ENCODE measurements around the gene TBC1D16. TPM values are rescaled to one million over a fixed set of nuclear protein-coding genes. Genes with fewer than 3 reads are reported as not detected.
"Not testable (repeated sequence)": the region's sequence is repeated elsewhere in the genome, so short reads cannot be mapped to it uniquely, and the experiment has no call there.

The TBC1D16 gene
- total RNA-seq, 1 donor from 2014 or later: 1.4 TPM

- no peaks in the 10 kb centered on the region for H3K4me1 Mint-ChIP-seq (ENCODE audit: low read depth)
- no peaks in the 10 kb centered on the region for H3K9me3 Mint-ChIP-seq
- H3K36me3 Mint-ChIP-seq (ENCODE audit: low read depth): no peaks in the 10 kb centered on the region
- intact Hi-C loops (cut with micrococcal nuclease): no loop called here
- no peak for DNase-seq (ENCODE audit: low spot score)
- no peaks in the 10 kb centered on the region for H3K27me3 Mint-ChIP-seq (ENCODE audit: low read depth)
- no peak overlapping the region for H3K4me3 Mint-ChIP-seq (ENCODE audit: low read depth)
- H3K27ac Mint-ChIP-seq: no peak overlapping the region
Measured at GRCh38 chr17:80065478-80066170, 30.0 kb upstream of the TBC1D16 start.

- no peaks in the 10 kb centered on the region for H3K9me3 Mint-ChIP-seq
- no peaks in the 10 kb centered on the region for H3K4me1 Mint-ChIP-seq (ENCODE audit: low read depth)
- intact Hi-C loops (cut with micrococcal nuclease): no loop called here
- H3K27me3 Mint-ChIP-seq (ENCODE audit: low read depth): peaks cover 3% of the 10 kb centered on the region
- no peak overlapping the region for H3K27ac Mint-ChIP-seq
- H3K4me3 Mint-ChIP-seq (ENCODE audit: low read depth): no peak overlapping the region
- no peaks in the 10 kb centered on the region for H3K36me3 Mint-ChIP-seq (ENCODE audit: low read depth)
- DNase-seq (ENCODE audit: low spot score): no peak
Measured at GRCh38 chr17:80064696-80065095, 29.0 kb upstream of the TBC1D16 start.

DNA sequence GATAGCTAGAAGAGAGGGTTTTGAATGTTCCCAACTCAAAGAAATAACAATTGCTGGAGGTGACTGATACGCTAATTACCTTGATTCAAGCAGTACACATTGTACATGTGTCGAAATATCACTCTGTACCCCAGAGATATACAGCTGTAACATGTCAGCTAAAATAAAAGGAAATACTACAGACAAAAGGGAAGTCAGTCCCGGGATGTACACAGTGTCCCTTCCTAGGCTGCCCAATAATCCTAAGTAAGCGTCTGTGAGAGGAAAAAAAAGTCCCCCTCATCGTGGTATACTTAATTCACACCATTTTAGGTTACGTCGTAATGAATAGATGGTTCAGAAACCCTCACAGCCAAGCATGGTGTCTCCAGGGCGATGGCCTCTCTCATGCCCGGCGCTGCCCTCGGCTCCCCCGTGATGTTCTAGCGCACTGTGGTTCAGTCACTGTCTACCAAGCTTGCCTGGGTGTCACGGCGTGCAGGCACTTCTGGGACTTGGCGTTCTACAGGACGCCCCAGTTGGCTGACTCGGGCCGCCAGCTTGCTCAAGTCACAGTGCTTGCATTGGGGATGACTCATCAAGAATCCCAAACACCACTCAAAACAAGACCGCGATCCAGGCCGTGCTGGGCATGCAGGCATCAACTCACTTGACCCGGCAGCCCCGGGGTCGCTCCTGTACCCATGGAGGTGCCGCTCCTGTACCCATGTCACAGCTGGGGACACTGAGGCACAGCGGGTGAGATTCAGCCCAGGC, 28.3 kb upstream of the TBC1D16 start:
- no peak overlapping the region for H3K27ac Mint-ChIP-seq
- no peak overlapping the region for H3K4me3 Mint-ChIP-seq (ENCODE audit: low read depth)
- no peaks in the 10 kb centered on the region for H3K4me1 Mint-ChIP-seq (ENCODE audit: low read depth)
- intact Hi-C loops (cut with micrococcal nuclease): no loop called here
- H3K36me3 Mint-ChIP-seq (ENCODE audit: low read depth): no peaks in the 10 kb centered on the region
- no peaks in the 10 kb centered on the region for H3K9me3 Mint-ChIP-seq
- H3K27me3 Mint-ChIP-seq (ENCODE audit: low read depth): peaks cover 3% of the 10 kb centered on the region
- DNase-seq (ENCODE audit: low spot score): no peak

DNA sequence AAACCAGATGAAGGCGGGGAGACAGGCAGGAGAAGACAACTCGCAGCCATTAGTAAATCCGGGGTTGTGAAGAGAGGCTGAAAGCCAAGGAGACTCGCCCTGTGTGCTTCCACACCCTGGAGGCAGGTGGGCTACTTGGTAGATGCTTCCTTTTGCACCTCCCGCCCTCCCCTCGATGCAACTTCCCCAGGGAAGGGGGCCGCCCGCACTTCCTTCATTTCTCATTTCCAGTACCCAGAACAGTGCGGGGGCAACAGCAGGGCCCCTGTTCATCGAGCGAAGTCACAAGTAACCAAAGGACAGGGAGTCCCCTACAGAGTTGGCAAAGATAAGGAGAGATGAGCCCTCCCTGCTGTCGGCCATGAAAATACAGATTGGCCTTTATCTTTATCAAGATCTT, 25.7 kb upstream of the TBC1D16 start:
- Mint-ChIP-seq H3K27me3 (ENCODE audit: low read depth) (peaks cover 3% of the 10 kb centered on the region), H3K4me3 (ENCODE audit: low read depth) (no peak overlapping the region), H3K27ac (no peak overlapping the region), H3K9me3 (no peaks in the 10 kb centered on the region), H3K36me3 (ENCODE audit: low read depth) (no peaks in the 10 kb centered on the region), H3K4me1 (ENCODE audit: low read depth) (no peaks in the 10 kb centered on the region)
- no peak for DNase-seq (ENCODE audit: low spot score)
- intact Hi-C loops (cut with micrococcal nuclease): no loop called here

DNA sequence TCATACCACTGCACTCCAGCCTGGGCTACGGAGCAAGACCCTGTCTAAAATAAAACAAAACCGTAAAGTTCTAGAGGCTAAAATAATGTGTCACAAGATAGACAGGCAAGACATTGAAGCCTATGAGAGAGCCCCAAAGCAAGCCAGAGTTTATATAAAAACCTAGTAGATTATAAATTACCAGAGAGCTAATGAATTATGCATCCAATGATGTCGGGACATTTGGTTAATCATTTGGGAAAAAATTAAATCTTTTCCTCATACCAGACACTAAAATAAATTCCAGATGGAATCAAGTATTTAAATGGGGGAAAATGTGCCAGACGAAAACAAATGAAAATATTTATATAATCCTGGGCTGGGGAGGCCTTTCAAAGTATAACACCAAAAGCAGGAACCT, 25.0 kb upstream of the TBC1D16 start:
- Mint-ChIP-seq H3K27ac (no peak overlapping the region), H3K36me3 (ENCODE audit: low read depth) (no peaks in the 10 kb centered on the region)
- intact Hi-C loops (cut with micrococcal nuclease): no loop called here

DNA sequence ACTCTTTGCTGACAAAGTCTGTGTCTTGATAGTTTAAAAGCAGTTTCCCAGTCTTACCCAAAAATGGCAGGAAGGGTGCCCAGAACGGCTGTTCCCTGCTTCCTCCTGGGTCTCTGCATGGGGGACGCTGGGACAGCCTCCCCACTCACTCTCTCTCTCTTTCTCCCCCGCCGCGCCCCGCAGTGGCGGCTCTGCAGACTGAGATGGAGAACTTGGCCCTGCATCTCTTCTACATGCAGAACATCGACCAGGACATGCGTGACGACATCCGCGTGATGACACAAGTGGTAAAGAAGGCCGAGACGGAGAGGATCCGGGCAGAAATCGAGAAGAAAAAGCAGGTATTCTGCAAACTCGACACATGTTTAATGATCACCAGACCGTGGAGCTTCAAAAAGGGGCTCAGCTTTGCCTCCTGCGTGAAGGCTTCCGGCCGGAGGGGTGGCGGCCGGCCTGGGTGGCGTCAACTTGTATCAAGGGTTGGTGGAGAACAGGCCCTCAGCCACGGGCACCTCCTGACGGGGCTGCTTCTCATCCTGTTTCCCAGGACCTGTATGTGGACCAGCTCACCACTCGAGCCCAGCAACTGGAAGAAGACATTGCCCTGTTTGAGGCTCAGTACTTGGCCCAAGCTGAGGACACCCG, 22.8 kb upstream of the TBC1D16 start:
- no peak overlapping the region for H3K4me3 Mint-ChIP-seq (ENCODE audit: low read depth)
- H3K4me1 Mint-ChIP-seq (ENCODE audit: low read depth): no peaks in the 10 kb centered on the region
- no peaks in the 10 kb centered on the region for H3K9me3 Mint-ChIP-seq
- H3K27me3 Mint-ChIP-seq (ENCODE audit: low read depth): peaks cover 3% of the 10 kb centered on the region
- no peak overlapping the region for H3K27ac Mint-ChIP-seq
- no peak for DNase-seq (ENCODE audit: low spot score)
- H3K36me3 Mint-ChIP-seq (ENCODE audit: low read depth): no peaks in the 10 kb centered on the region
- intact Hi-C loops (cut with micrococcal nuclease): no loop called here

More for the DNA sequence above, 25.0 kb upstream of the TBC1D16 start:
- no peaks in the 10 kb centered on the region for H3K4me1 Mint-ChIP-seq (ENCODE audit: low read depth)
- H3K4me3 Mint-ChIP-seq (ENCODE audit: low read depth): no peak overlapping the region
- peaks cover 3% of the 10 kb centered on the region for H3K27me3 Mint-ChIP-seq (ENCODE audit: low read depth)
- DNase-seq (ENCODE audit: low spot score): no peak
- no peaks in the 10 kb centered on the region for H3K9me3 Mint-ChIP-seq

GRCh38 chr17:80055597-80055996, 19.9 kb upstream of the TBC1D16 start:
- H3K9me3 Mint-ChIP-seq: no peaks in the 10 kb centered on the region
- peaks cover 5% of the 10 kb centered on the region for H3K27me3 Mint-ChIP-seq (ENCODE audit: low read depth)
- no peak for DNase-seq (ENCODE audit: low spot score)
- no peak overlapping the region for H3K27ac Mint-ChIP-seq
- no peaks in the 10 kb centered on the region for H3K4me1 Mint-ChIP-seq (ENCODE audit: low read depth)
- H3K36me3 Mint-ChIP-seq (ENCODE audit: low read depth): no peaks in the 10 kb centered on the region
- intact Hi-C loops (cut with micrococcal nuclease): no loop called here
- no peak overlapping the region for H3K4me3 Mint-ChIP-seq (ENCODE audit: low read depth)

DNA sequence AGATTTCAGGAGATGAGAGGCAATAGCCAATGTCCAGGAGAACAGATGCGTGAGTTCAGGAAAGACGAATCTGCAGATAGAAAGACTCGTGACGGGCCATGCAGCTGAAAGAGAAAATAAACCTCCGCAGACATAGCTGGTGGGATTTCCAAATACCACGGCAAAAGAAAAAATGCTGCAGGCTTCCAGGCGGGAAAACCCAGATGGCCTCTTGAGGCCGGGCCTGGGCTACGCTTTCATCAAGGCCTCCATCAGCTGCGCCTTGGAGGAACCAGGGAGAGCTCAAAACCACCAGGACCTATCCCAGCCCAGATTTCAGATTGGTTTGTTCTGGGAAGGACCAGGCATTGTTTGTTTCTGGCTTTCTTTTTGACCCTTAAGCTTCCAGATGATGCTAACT, 17.4 kb upstream of the TBC1D16 start:
- H3K36me3 Mint-ChIP-seq (ENCODE audit: low read depth): no peaks in the 10 kb centered on the region
- no peaks in the 10 kb centered on the region for H3K9me3 Mint-ChIP-seq
- H3K27ac Mint-ChIP-seq: no peak overlapping the region
- intact Hi-C loops (cut with micrococcal nuclease): no loop called here
- no peak overlapping the region for H3K4me3 Mint-ChIP-seq (ENCODE audit: low read depth)
- no peaks in the 10 kb centered on the region for H3K4me1 Mint-ChIP-seq (ENCODE audit: low read depth)
- H3K27me3 Mint-ChIP-seq (ENCODE audit: low read depth): peaks cover 2% of the 10 kb centered on the region
- no peak for DNase-seq (ENCODE audit: low spot score)

- H3K36me3 Mint-ChIP-seq (ENCODE audit: low read depth): no peaks in the 10 kb centered on the region
- intact Hi-C loops (cut with micrococcal nuclease): no loop called here
- H3K27ac Mint-ChIP-seq: no peak overlapping the region
Measured at GRCh38 chr17:80051681-80052080, 16.0 kb upstream of the TBC1D16 start.

DNA sequence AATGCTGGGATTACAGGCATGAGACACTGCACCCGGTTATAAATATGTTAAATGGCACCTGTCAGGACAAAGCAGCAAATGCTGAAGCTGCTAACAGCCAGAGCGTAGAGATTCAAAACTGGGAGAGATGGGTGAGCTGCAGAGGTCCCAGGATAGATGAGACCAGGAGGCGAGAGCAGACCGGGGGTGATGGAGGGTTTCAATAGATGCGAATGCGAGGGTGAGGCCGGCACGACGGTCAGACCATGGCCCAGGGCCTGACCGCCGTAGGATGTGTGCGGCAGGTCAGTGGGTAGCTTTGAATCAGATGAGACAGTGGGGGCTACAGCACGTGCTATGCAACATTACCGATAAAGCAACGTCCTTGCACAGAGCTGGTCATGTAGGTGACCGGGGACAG, 15.0 kb upstream of the TBC1D16 start:
- H3K4me1 Mint-ChIP-seq (ENCODE audit: low read depth): no peaks in the 10 kb centered on the region
- H3K27me3 Mint-ChIP-seq (ENCODE audit: low read depth): peaks cover 2% of the 10 kb centered on the region
- no peaks in the 10 kb centered on the region for H3K9me3 Mint-ChIP-seq
- DNase-seq (ENCODE audit: low spot score): no peak
- no peak overlapping the region for H3K27ac Mint-ChIP-seq
- intact Hi-C loops (cut with micrococcal nuclease): no loop called here
- no peak overlapping the region for H3K4me3 Mint-ChIP-seq (ENCODE audit: low read depth)
- H3K36me3 Mint-ChIP-seq (ENCODE audit: low read depth): no peaks in the 10 kb centered on the region

More at GRCh38 chr17:80051681-80052080, 16.0 kb upstream of the TBC1D16 start:
- H3K27me3 Mint-ChIP-seq (ENCODE audit: low read depth): peaks cover 2% of the 10 kb centered on the region
- no peak for DNase-seq (ENCODE audit: low spot score)
- no peaks in the 10 kb centered on the region for H3K9me3 Mint-ChIP-seq
- no peaks in the 10 kb centered on the region for H3K4me1 Mint-ChIP-seq (ENCODE audit: low read depth)
- H3K4me3 Mint-ChIP-seq (ENCODE audit: low read depth): no peak overlapping the region

- peaks cover 2% of the 10 kb centered on the region for H3K27me3 Mint-ChIP-seq (ENCODE audit: low read depth)
- no peaks in the 10 kb centered on the region for H3K9me3 Mint-ChIP-seq
- no peak overlapping the region for H3K27ac Mint-ChIP-seq
- intact Hi-C loops (cut with micrococcal nuclease): no loop called here
- H3K4me1 Mint-ChIP-seq (ENCODE audit: low read depth): no peaks in the 10 kb centered on the region
- DNase-seq (ENCODE audit: low spot score): no peak
- H3K4me3 Mint-ChIP-seq (ENCODE audit: low read depth): no peak overlapping the region
- H3K36me3 Mint-ChIP-seq (ENCODE audit: low read depth): no peaks in the 10 kb centered on the region
Measured at GRCh38 chr17:80049986-80050385, 14.3 kb upstream of the TBC1D16 start.

DNA sequence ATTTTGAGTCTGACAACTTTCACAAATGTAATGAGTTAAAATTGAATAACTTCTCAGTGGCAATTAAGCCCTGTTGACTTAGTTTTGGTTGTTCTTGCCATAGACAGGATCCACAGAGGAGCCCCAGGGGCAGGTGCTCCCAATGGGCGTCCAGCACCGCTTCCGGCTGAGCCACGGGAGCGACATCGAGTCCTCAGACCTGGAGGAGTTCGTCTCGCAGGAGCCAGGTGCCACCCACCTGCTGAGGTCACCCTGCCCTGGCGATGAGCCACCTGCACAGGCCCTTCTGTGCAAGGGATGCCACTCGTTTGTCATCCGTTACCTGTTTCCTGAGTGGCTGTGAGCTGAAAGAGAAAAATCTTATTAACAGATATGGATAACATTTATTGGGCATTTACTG, 11.5 kb upstream of the TBC1D16 start:
- Mint-ChIP-seq H3K9me3 (no peaks in the 10 kb centered on the region), H3K27ac (no peak overlapping the region), H3K36me3 (ENCODE audit: low read depth) (no peaks in the 10 kb centered on the region), H3K4me3 (ENCODE audit: low read depth) (no peak overlapping the region), H3K27me3 (ENCODE audit: low read depth) (no peaks in the 10 kb centered on the region), H3K4me1 (ENCODE audit: low read depth) (no peaks in the 10 kb centered on the region)
- intact Hi-C loops (cut with micrococcal nuclease): no loop called here
- DNase-seq (ENCODE audit: low spot score): no peak

- intact Hi-C loops (cut with micrococcal nuclease): not testable (repeated sequence)
Measured at GRCh38 chr17:80046709-80047108, 11.0 kb upstream of the TBC1D16 start.

More at GRCh38 chr17:80046709-80047108, 11.0 kb upstream of the TBC1D16 start:
- H3K27ac Mint-ChIP-seq; H3K27me3 Mint-ChIP-seq (ENCODE audit: low read depth); H3K4me1 Mint-ChIP-seq (ENCODE audit: low read depth); H3K4me3 Mint-ChIP-seq (ENCODE audit: low read depth); H3K9me3 Mint-ChIP-seq; H3K36me3 Mint-ChIP-seq (ENCODE audit: low read depth); DNase-seq (ENCODE audit: low spot score): not testable (repeated sequence)

Measured in activated T-helper 2 cell treated with anti-CD3 and anti-CD28 coated beads, Interferon-gamma antibody, Interleukin-2, Interleukin-4, amounts not matched to agents 10 μg/mL and 5 μg/mL and 100 μg/mL, durations not matched to agents 14 hours and 24 hours and 36 hours (primary cell).